ENCODE results near the gene ENAH.

Gene ENAH

GRCh38 chr1:225451340-225451739 is 201.6 kb downstream of the ENAH start:
- Histone ChIP-seq H3K4me1 (ENCODE audit: control insufficient read depth, insufficient read depth, low read length, poor library complexity, severe bottlenecking) (peaks cover 7% of the 10 kb centered on the region), H3K4me3 (ENCODE audit: extremely low read depth, insufficient read depth, low read length, poor library complexity, severe bottlenecking) (no peak overlapping the region), H3K9me3 (ENCODE audit: control insufficient read depth, low read length) (no peaks in the 10 kb centered on the region), H3K36me3 (ENCODE audit: control insufficient read depth, insufficient read depth, low read length) (no peaks in the 10 kb centered on the region), H3K27ac (ENCODE audit: low read depth, low read length, severe bottlenecking) (no peak overlapping the region)
- WGBS, 2 experiments (ENCODE audit: insufficient coverage in 2 of 2): 94 to 100% methylated on average over 3 to 5 of the region's 6 CpGs

GRCh38 chr1:225450491-225451191 is 202.3 kb downstream of the ENAH start:
- Histone ChIP-seq H3K36me3 (ENCODE audit: control insufficient read depth, insufficient read depth, low read length) (no peaks in the 10 kb centered on the region), H3K4me3 (ENCODE audit: extremely low read depth, insufficient read depth, low read length, poor library complexity, severe bottlenecking) (no peak overlapping the region), H3K4me1 (ENCODE audit: control insufficient read depth, insufficient read depth, low read length, poor library complexity, severe bottlenecking) (peaks cover 7% of the 10 kb centered on the region), H3K9me3 (ENCODE audit: control insufficient read depth, low read length) (no peaks in the 10 kb centered on the region), H3K27ac (ENCODE audit: low read depth, low read length, severe bottlenecking) (no peak overlapping the region)
- 97% methylated on average over 11 of the region's 12 CpGs for WGBS, 2 experiments (ENCODE audit: insufficient coverage in 2 of 2)

DNA sequence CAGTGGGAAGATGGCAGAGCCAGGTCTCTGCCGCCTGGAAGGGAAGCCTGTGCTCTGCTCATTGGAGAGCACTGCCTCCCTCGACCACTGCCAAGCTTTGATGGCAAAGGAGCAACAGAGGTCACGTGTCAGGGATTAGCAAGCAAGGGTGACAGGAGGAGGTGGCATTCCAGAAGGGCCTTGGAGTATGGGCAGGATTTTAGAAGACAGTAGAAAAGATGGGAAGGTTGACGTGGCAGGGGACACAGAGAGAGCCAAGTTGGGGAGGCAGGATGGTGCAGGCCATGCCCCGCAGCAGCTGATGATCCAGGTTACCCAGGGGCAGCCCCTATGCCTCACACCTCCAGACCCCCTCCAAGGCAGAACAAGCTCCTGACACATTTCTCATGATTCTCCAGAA is 203.1 kb downstream of the ENAH start:
- Histone ChIP-seq H3K36me3 (ENCODE audit: control insufficient read depth, insufficient read depth, low read length) (no peaks in the 10 kb centered on the region), H3K27ac (ENCODE audit: low read depth, low read length, severe bottlenecking) (no peak overlapping the region), H3K4me1 (ENCODE audit: control insufficient read depth, insufficient read depth, low read length, poor library complexity, severe bottlenecking) (peaks cover 3% of the 10 kb centered on the region), H3K9me3 (ENCODE audit: control insufficient read depth, low read length) (no peaks in the 10 kb centered on the region), H3K4me3 (ENCODE audit: extremely low read depth, insufficient read depth, low read length, poor library complexity, severe bottlenecking) (no peak overlapping the region)
- 81 to 98% methylated on average over 4 of the region's 5 CpGs for WGBS, 2 experiments (ENCODE audit: insufficient coverage in 2 of 2)

- no peak overlapping the region for H3K27ac ChIP-seq (ENCODE audit: low read depth, low read length, severe bottlenecking)
- no peaks in the 10 kb centered on the region for H3K9me3 ChIP-seq (ENCODE audit: control insufficient read depth, low read length)
- 87 to 98% methylated on average over 8 to 9 of the region's 9 CpGs for WGBS, 2 experiments (ENCODE audit: insufficient coverage in 2 of 2)
- no peak overlapping the region for H3K4me3 ChIP-seq (ENCODE audit: extremely low read depth, insufficient read depth, low read length, poor library complexity, severe bottlenecking)
- no peaks in the 10 kb centered on the region for H3K36me3 ChIP-seq (ENCODE audit: control insufficient read depth, insufficient read depth, low read length)
- H3K4me1 ChIP-seq (ENCODE audit: control insufficient read depth, insufficient read depth, low read length, poor library complexity, severe bottlenecking): no peaks in the 10 kb centered on the region
These were observed 203.7 kb downstream of the ENAH start for GRCh38 chr1:225449261-225449660.

GRCh38 chr1:225448146-225448805 is 204.6 kb downstream of the ENAH start:
- Histone ChIP-seq H3K4me3 (ENCODE audit: extremely low read depth, insufficient read depth, low read length, poor library complexity, severe bottlenecking) (no peak overlapping the region), H3K4me1 (ENCODE audit: control insufficient read depth, insufficient read depth, low read length, poor library complexity, severe bottlenecking) (no peaks in the 10 kb centered on the region), H3K27ac (ENCODE audit: low read depth, low read length, severe bottlenecking) (no peak overlapping the region), H3K9me3 (ENCODE audit: control insufficient read depth, low read length) (no peaks in the 10 kb centered on the region), H3K36me3 (ENCODE audit: control insufficient read depth, insufficient read depth, low read length) (no peaks in the 10 kb centered on the region)
- WGBS, 2 experiments (ENCODE audit: insufficient coverage in 2 of 2): 87 to 90% methylated on average over 3 to 6 of the region's 9 CpGs

- no peaks in the 10 kb centered on the region for H3K9me3 ChIP-seq (ENCODE audit: control insufficient read depth, low read length)
- 85 to 91% methylated on average over 6 to 7 of the region's 8 CpGs for WGBS, 2 experiments (ENCODE audit: insufficient coverage in 2 of 2)
- H3K36me3 ChIP-seq (ENCODE audit: control insufficient read depth, insufficient read depth, low read length): no peaks in the 10 kb centered on the region
- H3K4me3 ChIP-seq (ENCODE audit: extremely low read depth, insufficient read depth, low read length, poor library complexity, severe bottlenecking): no peak overlapping the region
- no peaks in the 10 kb centered on the region for H3K4me1 ChIP-seq (ENCODE audit: control insufficient read depth, insufficient read depth, low read length, poor library complexity, severe bottlenecking)
- no peak overlapping the region for H3K27ac ChIP-seq (ENCODE audit: low read depth, low read length, severe bottlenecking)
These were observed 205.3 kb downstream of the ENAH start for GRCh38 chr1:225447650-225448089.

- H3K4me1 ChIP-seq (ENCODE audit: control insufficient read depth, insufficient read depth, low read length, poor library complexity, severe bottlenecking): no peaks in the 10 kb centered on the region
- no peaks in the 10 kb centered on the region for H3K9me3 ChIP-seq (ENCODE audit: control insufficient read depth, low read length)
- no peaks in the 10 kb centered on the region for H3K36me3 ChIP-seq (ENCODE audit: control insufficient read depth, insufficient read depth, low read length)
- peak overlapping the region; percentile 2 for H3K27ac ChIP-seq (ENCODE audit: low read depth, low read length, severe bottlenecking)
- 56 to 66% methylated on average over 6 to 9 of the region's 9 CpGs for WGBS, 2 experiments (ENCODE audit: insufficient coverage in 2 of 2)
- H3K4me3 ChIP-seq (ENCODE audit: extremely low read depth, insufficient read depth, low read length, poor library complexity, severe bottlenecking): no peak overlapping the region
These were observed 205.8 kb downstream of the ENAH start for GRCh38 chr1:225446981-225447615.

- no peaks in the 10 kb centered on the region for H3K9me3 ChIP-seq (ENCODE audit: control insufficient read depth, low read length)
- no peaks in the 10 kb centered on the region for H3K4me1 ChIP-seq (ENCODE audit: control insufficient read depth, insufficient read depth, low read length, poor library complexity, severe bottlenecking)
- no peaks in the 10 kb centered on the region for H3K36me3 ChIP-seq (ENCODE audit: control insufficient read depth, insufficient read depth, low read length)
- WGBS, 2 experiments (ENCODE audit: insufficient coverage in 2 of 2): 63 to 64% methylated on average over 6 to 7 of the region's 7 CpGs
- no peak overlapping the region for H3K4me3 ChIP-seq (ENCODE audit: extremely low read depth, insufficient read depth, low read length, poor library complexity, severe bottlenecking)
- H3K27ac ChIP-seq (ENCODE audit: low read depth, low read length, severe bottlenecking): no peak overlapping the region
These were observed 206.3 kb downstream of the ENAH start for GRCh38 chr1:225446595-225446960.

DNA sequence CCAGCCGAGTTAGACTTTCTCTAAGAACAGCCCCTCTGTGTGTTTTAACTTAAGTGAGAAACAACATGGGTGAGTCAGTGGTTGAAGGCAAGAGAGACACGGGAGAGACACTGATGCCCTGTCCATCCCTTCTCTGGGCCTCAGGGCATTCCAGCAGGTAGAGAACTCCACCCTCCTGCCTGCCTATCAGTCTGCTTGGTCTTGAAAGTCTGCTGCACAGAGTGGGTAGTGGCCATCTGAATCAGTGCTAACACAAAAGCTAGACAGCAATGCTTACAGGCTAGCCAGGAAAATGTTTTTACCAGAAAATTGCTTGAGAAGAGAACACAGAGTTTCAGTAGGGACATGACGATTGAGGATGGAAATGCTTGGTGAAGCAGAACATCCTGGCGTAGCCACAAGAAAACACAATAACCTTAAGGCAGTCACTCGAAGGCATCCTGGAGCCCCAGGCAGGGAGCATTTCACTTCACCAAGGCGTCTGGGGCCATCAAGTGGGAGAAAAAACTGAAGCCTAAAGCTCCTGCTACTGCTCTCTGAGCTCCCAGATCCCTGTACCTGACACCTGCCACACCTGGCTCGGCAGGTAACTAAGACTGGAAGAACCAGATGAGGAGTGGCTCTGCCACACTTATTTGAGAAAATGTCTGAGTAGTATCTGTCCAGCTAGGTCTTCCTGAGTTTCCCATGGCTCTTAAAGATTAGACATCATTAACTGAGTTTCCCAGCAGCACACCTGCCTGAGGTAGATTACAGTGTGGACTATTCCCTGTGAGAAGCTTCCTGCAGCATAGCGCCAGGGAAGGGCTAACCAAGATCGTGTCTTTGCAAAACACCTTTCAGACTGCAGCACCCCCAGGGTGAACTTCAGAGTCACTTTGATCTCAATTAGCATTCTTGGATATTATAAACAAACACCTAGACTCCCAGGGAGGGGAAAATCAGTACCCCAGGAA is 207.0 kb downstream of the ENAH start:
- no peak overlapping the region for H3K27ac ChIP-seq (ENCODE audit: low read depth, low read length, severe bottlenecking)
- no peaks in the 10 kb centered on the region for H3K36me3 ChIP-seq (ENCODE audit: control insufficient read depth, insufficient read depth, low read length)
- H3K4me3 ChIP-seq (ENCODE audit: extremely low read depth, insufficient read depth, low read length, poor library complexity, severe bottlenecking): no peak overlapping the region
- H3K4me1 ChIP-seq (ENCODE audit: control insufficient read depth, insufficient read depth, low read length, poor library complexity, severe bottlenecking): no peaks in the 10 kb centered on the region
- H3K9me3 ChIP-seq (ENCODE audit: control insufficient read depth, low read length): no peaks in the 10 kb centered on the region
- WGBS, 2 experiments (ENCODE audit: insufficient coverage in 2 of 2): 75 to 82% methylated on average over 7 of the region's 9 CpGs

- H3K4me1 ChIP-seq (ENCODE audit: control insufficient read depth, insufficient read depth, low read length, poor library complexity, severe bottlenecking): no peaks in the 10 kb centered on the region
- no peak overlapping the region for H3K4me3 ChIP-seq (ENCODE audit: extremely low read depth, insufficient read depth, low read length, poor library complexity, severe bottlenecking)
- no peaks in the 10 kb centered on the region for H3K9me3 ChIP-seq (ENCODE audit: control insufficient read depth, low read length)
- WGBS, 2 experiments (ENCODE audit: insufficient coverage in 2 of 2): 88 to 94% methylated on average over 2 to 3 of the region's 3 CpGs
- H3K27ac ChIP-seq (ENCODE audit: low read depth, low read length, severe bottlenecking): no peak overlapping the region
- no peaks in the 10 kb centered on the region for H3K36me3 ChIP-seq (ENCODE audit: control insufficient read depth, insufficient read depth, low read length)
These were observed 210.8 kb downstream of the ENAH start for GRCh38 chr1:225442123-225442505.

Measured in mesodermal cell (in vitro differentiated cells).